ENCODE results near the gene WDR20. TPM values are rescaled to one million over a fixed set of nuclear protein-coding genes. Genes with fewer than 3 reads are reported as not detected.

Gene WDR20
- total RNA-seq, 2 donors from 2014 or later, result 12.2 to 15.5 TPM

DNA sequence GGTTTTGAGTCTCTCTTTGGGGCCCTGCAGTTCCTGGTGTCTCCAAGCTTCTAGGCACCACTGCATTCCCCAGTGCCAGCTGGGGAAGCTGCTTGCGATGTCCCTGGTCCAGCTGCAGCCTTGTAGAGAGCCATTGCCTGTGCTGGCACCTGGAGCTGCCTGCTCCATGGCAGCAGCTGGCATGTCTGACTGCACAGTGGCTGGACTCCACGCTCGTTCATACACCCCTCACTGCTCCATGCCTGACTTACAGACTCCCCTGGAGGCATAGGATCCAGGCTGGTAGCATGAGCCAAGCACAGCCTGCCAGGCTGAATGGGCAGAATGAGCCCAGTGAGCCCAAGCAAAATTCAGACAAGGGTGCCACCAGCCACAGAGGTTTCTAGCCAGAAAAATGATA lies 21.8 kb upstream of the WDR20 start:
- 100% methylated on average over 3 of the region's 3 CpGs; no CpG with 5 or more reads in 1 of the 2 donors for WGBS, 2 donors
- Histone ChIP-seq H3K27me3 (no peaks in the 10 kb centered on the region), H3K9me3 (no peaks in the 10 kb centered on the region), H3K27ac (no peak overlapping the region), H3K4me1 (no peaks in the 10 kb centered on the region), H3K36me3 (replicated peaks in 1 of 2; ENCODE audit: insufficient read depth in 1 of 2, low read depth in 2 of 2) (no peaks in the 10 kb centered on the region), H3K4me3 (no peak overlapping the region)
- intact Hi-C loops (cut with DNase I), result no loop called here
- DNase-seq (no peak), ATAC-seq (no peak)
- no peak for TF ChIP-seq POLR2A (IDR thresholded peaks at IDR 0.05)
- TF ChIP-seq, protein P1, sequence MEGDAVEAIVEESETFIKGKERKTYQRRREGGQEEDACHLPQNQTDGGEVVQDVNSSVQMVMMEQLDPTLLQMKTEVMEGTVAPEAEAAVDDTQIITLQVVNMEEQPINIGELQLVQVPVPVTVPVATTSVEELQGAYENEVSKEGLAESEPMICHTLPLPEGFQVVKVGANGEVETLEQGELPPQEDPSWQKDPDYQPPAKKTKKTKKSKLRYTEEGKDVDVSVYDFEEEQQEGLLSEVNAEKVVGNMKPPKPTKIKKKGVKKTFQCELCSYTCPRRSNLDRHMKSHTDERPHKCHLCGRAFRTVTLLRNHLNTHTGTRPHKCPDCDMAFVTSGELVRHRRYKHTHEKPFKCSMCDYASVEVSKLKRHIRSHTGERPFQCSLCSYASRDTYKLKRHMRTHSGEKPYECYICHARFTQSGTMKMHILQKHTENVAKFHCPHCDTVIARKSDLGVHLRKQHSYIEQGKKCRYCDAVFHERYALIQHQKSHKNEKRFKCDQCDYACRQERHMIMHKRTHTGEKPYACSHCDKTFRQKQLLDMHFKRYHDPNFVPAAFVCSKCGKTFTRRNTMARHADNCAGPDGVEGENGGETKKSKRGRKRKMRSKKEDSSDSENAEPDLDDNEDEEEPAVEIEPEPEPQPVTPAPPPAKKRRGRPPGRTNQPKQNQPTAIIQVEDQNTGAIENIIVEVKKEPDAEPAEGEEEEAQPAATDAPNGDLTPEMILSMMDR (IDR thresholded peaks at IDR 0.05), result no peak

DNA sequence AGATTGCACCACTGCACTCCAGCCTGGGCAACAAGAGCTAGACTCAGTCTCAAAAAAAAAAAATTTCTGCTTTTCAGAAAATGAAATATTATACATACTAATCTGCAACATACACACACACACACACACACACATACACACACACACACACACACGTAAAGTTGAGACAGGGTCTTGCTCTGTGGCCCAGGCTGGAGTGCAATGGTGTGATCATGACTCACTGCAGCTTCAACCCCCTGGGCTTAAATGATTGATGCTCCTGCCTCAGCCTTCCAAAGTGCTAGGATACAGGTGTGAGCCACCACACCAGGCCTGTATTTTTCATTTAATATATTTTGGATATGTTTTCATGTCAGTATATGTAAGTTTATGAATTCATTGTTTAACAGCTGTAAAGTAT lies 18.8 kb upstream of the WDR20 start:
- intact Hi-C loops (cut with DNase I), result no loop called here
- H3K27me3 ChIP-seq, result no peaks in the 10 kb centered on the region

DNA sequence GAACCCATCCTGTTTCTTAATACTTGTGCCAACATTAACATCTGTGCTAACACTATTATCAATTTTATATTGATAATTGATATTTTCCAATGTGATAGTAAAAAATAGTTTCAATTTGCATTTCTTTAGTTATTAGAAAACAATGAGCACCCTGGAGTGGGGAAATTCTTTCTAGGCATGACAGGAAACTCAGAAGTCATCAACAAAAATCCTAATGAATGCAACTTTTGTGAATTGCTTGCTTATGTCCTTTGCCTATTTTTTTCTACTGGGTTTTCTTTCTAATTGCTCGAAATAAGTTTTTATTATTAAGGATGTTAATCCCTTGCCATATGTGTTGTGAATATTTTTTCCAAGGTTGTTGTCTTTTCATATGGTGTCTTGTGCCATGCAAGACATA lies 18.1 kb upstream of the WDR20 start:
- DNase-seq (no peak), ATAC-seq (no peak)
- WGBS, 2 donors, result 67 to 81% methylated on average over 1 of the region's 1 CpG
- Histone ChIP-seq H3K27me3 (no peaks in the 10 kb centered on the region), H3K4me1 (peaks cover 8% of the 10 kb centered on the region), H3K36me3 (replicated peaks in 1 of 2; ENCODE audit: insufficient read depth in 1 of 2, low read depth in 2 of 2) (no peaks in the 10 kb centered on the region), H3K4me3 (no peak overlapping the region), H3K27ac (no peak overlapping the region), H3K9me3 (no peaks in the 10 kb centered on the region)
- TF ChIP-seq, protein P1 (IDR thresholded peaks at IDR 0.05), result no peak
- no peak for TF ChIP-seq POLR2A (IDR thresholded peaks at IDR 0.05)
- intact Hi-C loops (cut with DNase I), result no loop called here

More for the DNA sequence above, 18.8 kb upstream of the WDR20 start:
- H3K4me3 ChIP-seq, result no peak overlapping the region
- H3K36me3 ChIP-seq (replicated peaks in 1 of 2; ENCODE audit: insufficient read depth in 1 of 2, low read depth in 2 of 2), result no peaks in the 10 kb centered on the region
- H3K4me1 ChIP-seq, result peaks cover 1% of the 10 kb centered on the region
- 82 to 91% methylated on average over 1 of the region's 1 CpG for WGBS, 2 donors
- H3K27ac ChIP-seq, result no peak overlapping the region
- DNase-seq (no peak), ATAC-seq (no peak)
- H3K9me3 ChIP-seq, result no peaks in the 10 kb centered on the region
- TF ChIP-seq POLR2A (IDR thresholded peaks at IDR 0.05), result no peak
- TF ChIP-seq, protein P1 (IDR thresholded peaks at IDR 0.05), result no peak

DNA sequence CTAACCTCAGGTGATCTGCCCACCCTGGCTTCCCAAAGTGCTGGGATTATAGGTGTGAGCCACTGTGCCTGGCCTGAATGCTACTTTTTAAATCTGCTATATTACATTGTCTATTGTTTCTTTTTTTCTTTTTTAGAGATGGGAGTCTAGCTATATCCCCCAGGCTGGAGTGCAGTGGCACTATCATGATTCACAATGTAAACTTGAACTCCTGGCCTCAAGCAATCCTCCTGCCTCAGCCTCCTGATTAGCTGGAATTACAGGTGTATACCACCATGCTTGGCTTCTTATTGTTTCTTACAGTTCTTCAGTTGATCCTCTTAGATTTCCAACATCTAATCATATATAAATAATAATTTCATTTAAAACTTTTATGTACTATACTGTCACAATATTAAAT lies 15.3 kb upstream of the WDR20 start:
- Histone ChIP-seq H3K4me3 (no peak overlapping the region), H3K4me1 (peaks cover 10% of the 10 kb centered on the region), H3K36me3 (replicated peaks in 1 of 2; ENCODE audit: insufficient read depth in 1 of 2, low read depth in 2 of 2) (no peaks in the 10 kb centered on the region), H3K9me3 (no peaks in the 10 kb centered on the region), H3K27me3 (no peaks in the 10 kb centered on the region), H3K27ac (no peak overlapping the region)
- intact Hi-C loops (cut with DNase I), result no loop called here
- TF ChIP-seq, protein P1 (IDR thresholded peaks at IDR 0.05), result no peak
- TF ChIP-seq POLR2A (IDR thresholded peaks at IDR 0.05), result no peak
- ATAC-seq (no peak), DNase-seq (no peak)

DNA sequence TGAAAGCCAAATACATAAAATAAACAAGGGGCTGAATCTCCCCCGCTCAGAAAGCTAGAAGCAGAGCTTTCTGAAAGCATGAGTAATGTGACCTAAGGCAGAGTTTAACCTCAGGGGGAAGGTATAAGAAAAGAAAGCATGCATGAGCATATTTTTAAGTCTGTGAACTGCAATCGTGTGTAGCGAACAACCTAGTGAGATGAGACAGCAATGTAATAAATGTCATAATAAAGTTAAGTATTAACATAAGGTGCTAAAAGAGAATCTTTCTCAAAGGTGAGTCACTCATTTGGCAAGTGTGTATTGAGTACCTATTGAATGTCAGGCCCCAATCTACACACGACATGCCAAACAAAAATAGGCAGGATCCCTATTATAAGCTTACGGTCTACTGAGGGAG lies 14.2 kb upstream of the WDR20 start:
- Histone ChIP-seq H3K4me1 (peaks cover 10% of the 10 kb centered on the region), H3K4me3 (no peak overlapping the region), H3K36me3 (replicated peaks in 1 of 2; ENCODE audit: insufficient read depth in 1 of 2, low read depth in 2 of 2) (no peaks in the 10 kb centered on the region), H3K9me3 (no peaks in the 10 kb centered on the region), H3K27me3 (no peaks in the 10 kb centered on the region), H3K27ac (peak overlapping the region in 3 of 4 donors; percentile 24 to 66 (median 51))
- intact Hi-C loops (cut with DNase I), result no loop called here
- ATAC-seq (peak; percentile 77), DNase-seq (no peak)
- TF ChIP-seq POLR2A (IDR thresholded peaks at IDR 0.05), result no peak
- 62 to 70% methylated on average over 5 of the region's 5 CpGs for WGBS, 2 donors
